AG04449 (cell line): ENCODE data around the gene ENTHD1.

Experiments used
- CTCF ChIA-PET: fragments of 350-600 bp; formaldehyde crosslinking; extraction: SDS; loops from one replicate; lab custom pipeline; 2021; ENCODE audit warnings: antibody characterized with exemption; lab: Yijun Ruan, JAX
- POLR2A ChIA-PET: fragments of 400-600, 350-600 bp; formaldehyde crosslinking; extraction: SDS; loops from one replicate; lab custom pipeline; 2020; ENCODE audit warnings: antibody characterized with exemption, inconsistent platforms; lab: Yijun Ruan, JAX
- DNase-seq: peaks from one replicate; pipeline ENCODE4 v3.0.0-alpha.2; 2010; ENCODE audit warnings: low read depth, low spot score
- H3K4me3 ChIP-seq: 2 replicates; pipeline ENCODE4 v1.5.1; 2011; ENCODE audit warnings: low read depth, mild to moderate bottlenecking, control low read depth, low read length
- CTCF ChIP-seq: IDR thresholded peaks from one replicate; pipeline ENCODE4 v1.5.1; 2011; ENCODE audit warnings: mild to moderate bottlenecking, moderate library complexity, low read length, control low read depth, inconsistent platforms; ENCODE audit not compliant: insufficient read depth; ENCODE audit errors: missing control alignments

Gene ENTHD1

GRCh38 chr22:39893526-39893925, at the start of gene ENTHD1:
Gene ENTHD1 (minus strand): TSS chr22:39893760. CDS start chr22:39887748, 6,012 bp downstream.
- H3K4me3 ChIP-seq, result no peak within 1 kb of the TSS
- TF ChIP-seq CTCF, result no peak
- CTCF ChIA-PET, result no interaction called here
- POLR2A ChIA-PET, result no interaction called here
- no peak for DNase-seq

GRCh38 chr22:39943337-39943736, 49.8 kb upstream of the ENTHD1 start:
- ChIA-PET CTCF (interaction anchor here (0.8 to 1.5 kb wide), 3 partner anchors 10 to 82 kb away, joined by 3 to 6 read pairs (median 4); no protein-coding TSS in a partner anchor), POLR2A (no interaction called here)
- no peak for TF ChIP-seq CTCF
- H3K4me3 ChIP-seq, result no peak overlapping the region
- DNase-seq, result no peak

GRCh38 chr22:39942439-39943230, 49.1 kb upstream of the ENTHD1 start:
- ChIA-PET POLR2A (no interaction called here), CTCF (interaction anchor here (0.8 to 1.5 kb wide), 3 partner anchors 10 to 82 kb away, joined by 3 to 6 read pairs (median 4); no protein-coding TSS in a partner anchor)
- H3K4me3 ChIP-seq, result no peak overlapping the region
- DNase-seq, result no peak
- TF ChIP-seq CTCF, result no peak

GRCh38 chr22:39941601-39942000, 48.0 kb upstream of the ENTHD1 start:
- no peak overlapping the region for H3K4me3 ChIP-seq
- DNase-seq, result no peak
- TF ChIP-seq CTCF, result no peak
- ChIA-PET POLR2A (no interaction called here), CTCF (no interaction called here)

GRCh38 chr22:39940757-39941305, 47.3 kb upstream of the ENTHD1 start:
- DNase-seq, result no peak
- no peak overlapping the region for H3K4me3 ChIP-seq
- CTCF ChIA-PET, result no interaction called here
- TF ChIP-seq CTCF, result no peak
- POLR2A ChIA-PET, result no interaction called here

GRCh38 chr22:39939830-39940229, 46.3 kb upstream of the ENTHD1 start:
- TF ChIP-seq CTCF, result no peak
- POLR2A ChIA-PET, result no interaction called here
- H3K4me3 ChIP-seq, result no peak overlapping the region
- DNase-seq, result no peak
- CTCF ChIA-PET, result no interaction called here
